HG02759 (cell line): ENCODE results near the gene NF1.
A peak's percentile ranks its signal among the peaks of the same experiment; 100 is the strongest.
"Not testable (repeated sequence)": the region's sequence is repeated elsewhere in the genome, so short reads cannot be mapped to it uniquely, and the experiment has no call there.

ENCODE experiments used
- ATAC-seq: cut with Tn5 transposase; IDR thresholded peaks from one replicate; pipeline ENCODE4 v1.9.1; 2021; ENCODE audit warnings: mild to moderate bottlenecking, moderate library complexity; ENCODE audit not compliant: unreplicated experiment

NF1 gene

DNA sequence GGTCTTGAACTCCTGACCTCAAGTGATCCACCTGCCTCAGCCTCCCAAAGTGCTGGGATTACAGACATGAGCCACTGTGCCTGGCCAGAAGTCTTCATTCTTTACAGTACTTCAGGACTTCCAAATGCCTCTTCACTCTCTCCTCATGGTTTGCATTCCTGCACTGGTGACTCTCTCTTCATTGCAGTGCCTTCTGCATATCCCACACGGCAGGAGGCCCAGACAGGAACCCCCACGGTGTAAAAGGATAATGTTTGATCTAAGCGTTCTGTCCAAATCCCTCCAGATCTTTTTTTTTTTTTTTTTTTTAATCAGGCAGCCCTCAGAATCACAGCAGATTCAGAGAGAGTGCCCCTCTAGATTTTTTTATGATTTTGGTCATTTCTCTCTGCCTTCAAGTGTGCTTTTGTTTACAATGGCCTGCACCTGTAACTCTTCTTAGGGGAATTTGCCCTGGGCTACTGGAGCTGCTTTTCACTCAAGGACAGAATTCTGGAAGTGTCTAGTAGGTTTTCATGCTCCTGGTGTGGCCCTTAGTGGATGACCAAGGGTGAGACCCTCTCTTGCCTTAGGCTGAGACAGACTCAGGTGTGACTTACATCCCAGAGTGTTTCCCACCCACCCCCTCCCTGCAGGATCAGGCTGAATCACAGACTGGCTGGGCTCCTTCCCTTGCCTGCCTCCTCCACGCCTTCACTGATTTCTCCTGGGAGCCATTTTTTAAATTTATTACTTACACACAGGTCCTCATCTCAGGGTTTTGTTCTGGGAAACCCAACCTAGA is 19.8 kb upstream of the NF1 start:
- ATAC-seq, result no peak

DNA sequence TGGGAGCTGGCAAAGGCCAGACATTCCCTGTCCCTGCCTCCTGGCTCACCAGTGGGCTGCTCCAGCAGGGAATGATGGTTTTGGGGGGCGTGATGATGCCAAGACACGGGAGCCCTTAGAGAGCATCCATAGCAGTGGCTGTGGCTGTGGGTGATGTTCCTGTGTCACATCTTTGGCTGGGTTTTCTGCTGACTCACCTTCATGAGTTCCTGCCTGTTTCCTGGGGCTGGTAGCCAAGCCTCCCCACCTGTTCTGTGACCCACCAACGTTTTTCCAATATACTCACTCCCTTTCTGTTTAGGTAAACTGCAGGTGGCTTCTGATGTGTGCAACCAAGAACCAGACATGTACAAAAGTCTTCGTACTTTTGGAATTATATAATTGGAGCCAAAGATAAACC is 16.5 kb upstream of the NF1 start:
- ATAC-seq, result no peak

DNA sequence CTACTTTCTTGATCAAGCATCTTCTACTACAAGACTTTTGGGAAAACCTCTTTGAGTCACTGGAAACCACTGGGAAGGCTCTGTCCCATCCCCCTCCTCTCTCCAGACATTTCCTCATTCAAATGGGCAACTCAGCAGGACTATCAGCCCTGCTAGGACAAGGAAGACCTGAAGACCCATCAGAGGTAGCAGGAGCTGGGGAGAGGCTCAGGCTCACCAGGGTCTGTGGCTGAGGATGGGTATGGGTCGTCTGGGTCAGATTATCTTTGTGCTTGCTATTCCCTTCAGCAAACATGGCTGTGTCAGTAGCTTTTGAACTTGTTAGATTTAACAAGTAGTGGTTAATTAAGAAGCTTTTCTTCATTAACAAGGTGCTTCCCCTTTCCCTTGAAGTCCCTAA is 15.0 kb upstream of the NF1 start:
- no peak for ATAC-seq

DNA sequence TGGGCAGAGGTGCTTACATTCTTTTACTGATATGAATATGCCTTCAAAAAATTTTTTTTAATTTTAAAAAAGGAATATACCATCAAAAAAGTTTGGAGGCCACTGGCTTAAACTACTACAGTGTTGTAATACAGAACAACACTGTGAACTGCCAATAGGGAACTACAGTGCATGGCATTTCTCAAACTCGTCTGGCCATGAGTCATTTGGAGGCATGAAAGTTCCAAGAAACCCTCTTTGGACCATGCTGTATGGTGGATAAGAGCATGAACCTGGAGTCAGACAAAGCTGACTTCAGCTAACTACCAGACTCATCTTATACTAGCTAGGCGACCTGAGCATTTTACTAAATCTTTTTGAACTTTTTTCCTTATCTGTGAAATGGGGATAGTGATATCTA is 9.2 kb upstream of the NF1 start:
- no peak for ATAC-seq

DNA sequence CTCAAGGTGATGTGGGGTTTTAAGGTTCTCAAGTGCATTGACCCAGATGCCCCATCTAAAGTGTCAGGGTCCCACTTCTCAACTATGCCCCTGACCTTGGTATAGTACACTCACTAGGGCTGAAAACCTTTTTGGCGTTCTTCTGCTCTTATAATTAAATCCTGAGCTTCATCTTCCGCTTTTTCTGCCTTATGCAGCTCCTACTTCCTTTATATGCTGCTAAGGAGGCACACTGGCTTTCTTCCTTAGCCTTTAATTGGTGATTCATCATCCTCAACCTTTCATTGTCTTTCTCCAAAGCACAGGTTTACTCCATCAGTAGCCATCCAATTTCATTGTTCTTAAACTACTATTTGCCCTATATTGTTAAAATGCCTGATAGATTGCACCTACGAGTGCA is 5.3 kb upstream of the NF1 start:
- no peak for ATAC-seq

DNA sequence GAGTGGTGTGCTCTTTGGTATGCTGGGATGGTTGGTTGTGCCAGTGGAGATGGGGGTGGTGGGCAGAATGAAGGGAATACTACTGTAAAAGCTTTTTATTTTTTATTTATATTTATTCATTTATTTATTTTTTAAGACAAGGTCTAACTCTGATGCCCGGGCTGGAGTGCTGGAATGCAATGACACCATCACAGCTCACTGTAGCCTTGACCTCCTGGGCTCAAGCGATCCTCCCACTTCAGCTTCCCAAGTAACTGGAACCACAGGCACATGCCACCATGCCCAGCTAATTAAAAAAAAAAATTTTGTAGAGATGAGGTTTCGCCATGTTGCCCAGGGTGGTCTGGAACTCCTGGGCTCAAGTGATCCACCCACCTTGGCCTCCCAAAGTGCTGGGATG is 4.1 kb upstream of the NF1 start:
- not testable (repeated sequence) for ATAC-seq

DNA sequence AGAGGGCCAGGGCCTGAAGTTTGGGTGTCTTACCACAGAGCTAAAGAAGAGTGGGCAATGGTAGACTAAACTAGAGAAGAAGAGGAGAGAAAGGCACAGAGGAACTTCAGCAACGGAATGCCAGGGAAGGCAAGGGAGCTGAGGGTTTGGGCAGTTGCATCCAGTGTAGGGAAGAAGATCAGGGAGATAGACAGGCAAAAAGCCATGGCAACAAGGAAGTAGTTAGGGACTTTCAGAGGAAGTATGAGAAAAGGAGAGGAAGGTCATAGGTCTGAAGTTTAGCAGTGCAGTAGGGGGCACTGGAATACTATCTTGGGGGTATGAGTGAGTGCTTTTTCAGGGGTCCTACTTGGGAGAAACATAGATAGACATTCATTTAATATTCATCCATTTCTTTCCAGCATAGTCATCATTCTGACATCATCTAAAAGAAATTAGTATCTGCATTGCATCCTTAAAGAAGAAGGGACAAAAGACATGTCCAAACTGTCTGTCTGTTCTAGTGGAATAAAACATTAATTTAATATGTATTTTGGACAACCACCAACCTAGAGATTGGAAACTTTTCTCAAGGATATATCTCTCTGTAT is 2.2 kb upstream of the NF1 start:
- ATAC-seq, result no peak

DNA sequence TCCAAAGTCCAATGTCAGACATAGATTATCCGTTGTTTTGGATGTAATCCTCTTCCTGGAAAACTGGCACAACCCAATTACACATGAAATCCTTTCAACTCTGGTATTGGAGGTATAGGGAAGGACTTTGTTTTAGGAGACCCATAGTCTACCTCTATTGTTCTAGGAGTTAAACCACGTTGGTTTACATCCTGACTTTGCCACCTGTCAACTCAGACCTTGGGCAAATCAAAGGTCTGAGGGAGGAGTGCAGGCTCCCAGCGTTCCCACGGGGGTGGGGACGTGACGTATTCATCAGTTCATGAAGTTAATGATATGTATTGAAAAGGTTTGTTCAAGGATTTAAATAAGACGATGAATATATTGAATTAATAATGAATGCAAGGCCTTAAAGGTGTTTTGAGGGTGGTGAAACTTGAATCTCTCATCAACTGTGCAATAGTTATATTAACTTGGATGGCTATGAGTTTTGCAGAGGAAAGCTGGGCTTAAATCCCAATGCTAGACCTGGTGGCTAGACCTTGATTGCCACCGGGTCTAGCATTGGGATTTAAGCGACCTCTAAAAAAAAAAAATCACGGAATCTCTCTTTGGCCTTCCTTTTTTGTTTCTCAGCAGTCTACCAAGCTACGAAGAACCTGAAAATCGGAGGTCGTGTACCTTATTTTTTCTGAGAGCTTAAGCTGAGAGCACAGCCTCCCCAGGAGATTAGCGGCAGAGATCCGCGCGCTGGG is 744 bp upstream of the NF1 start:
- no peak for ATAC-seq

DNA sequence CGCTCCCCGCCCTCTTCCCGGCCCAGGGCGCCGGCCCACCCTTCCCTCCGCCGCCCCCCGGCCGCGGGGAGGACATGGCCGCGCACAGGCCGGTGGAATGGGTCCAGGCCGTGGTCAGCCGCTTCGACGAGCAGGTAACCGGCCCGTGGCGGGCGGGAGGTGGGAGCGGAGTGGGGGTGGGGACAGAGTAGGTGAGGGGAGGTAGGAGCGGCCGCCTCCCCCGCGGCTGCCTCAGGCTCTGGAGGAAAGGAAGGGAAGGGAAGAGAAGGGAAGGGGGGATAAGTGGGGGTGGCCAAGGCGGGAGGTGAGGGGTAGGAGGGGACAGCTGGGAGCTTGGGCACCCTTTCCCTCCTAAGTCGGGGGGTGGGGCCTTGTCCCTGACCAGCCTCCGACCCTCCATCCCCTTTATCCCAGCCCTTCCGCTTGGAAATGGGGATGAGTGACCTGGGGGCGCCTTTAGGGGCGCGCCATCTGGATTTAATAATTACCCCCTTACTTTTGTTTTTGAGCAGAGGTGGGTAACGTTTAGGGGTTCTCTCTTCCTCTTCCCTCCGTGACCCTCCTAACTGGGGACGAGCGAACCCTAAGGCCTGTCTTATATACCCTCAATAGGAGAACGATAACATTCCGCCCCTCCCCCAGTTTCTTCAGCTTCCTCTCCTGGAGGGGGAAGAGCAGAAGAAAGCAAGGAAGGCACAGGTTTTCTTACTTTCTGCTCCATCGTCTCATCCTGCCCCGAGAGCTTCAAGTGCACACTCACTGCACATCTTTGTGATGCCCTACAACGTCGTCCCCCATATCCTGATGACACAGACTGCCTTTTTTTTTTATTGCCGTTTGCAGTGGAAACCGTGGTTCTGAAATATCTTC is 694 bp downstream of the NF1 start:
- ATAC-seq, result peak; percentile 16

DNA sequence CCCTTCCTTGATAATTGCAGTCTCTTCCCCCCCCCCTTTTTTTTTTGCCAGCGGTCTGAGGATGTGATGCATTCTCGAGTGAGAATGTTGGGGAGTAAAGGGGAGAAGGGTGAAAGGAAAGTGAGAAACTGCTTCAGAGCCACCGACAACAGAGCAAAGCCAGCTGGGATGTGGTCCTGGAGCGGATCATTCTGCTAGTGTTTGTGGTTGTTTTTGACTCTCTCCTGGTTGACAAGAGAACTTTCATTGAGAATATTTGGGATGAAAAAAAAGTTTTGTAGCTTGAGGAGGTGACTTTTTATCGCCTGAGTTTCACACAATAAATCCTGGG is 1.3 kb downstream of the NF1 start:
- ATAC-seq, result no peak

DNA sequence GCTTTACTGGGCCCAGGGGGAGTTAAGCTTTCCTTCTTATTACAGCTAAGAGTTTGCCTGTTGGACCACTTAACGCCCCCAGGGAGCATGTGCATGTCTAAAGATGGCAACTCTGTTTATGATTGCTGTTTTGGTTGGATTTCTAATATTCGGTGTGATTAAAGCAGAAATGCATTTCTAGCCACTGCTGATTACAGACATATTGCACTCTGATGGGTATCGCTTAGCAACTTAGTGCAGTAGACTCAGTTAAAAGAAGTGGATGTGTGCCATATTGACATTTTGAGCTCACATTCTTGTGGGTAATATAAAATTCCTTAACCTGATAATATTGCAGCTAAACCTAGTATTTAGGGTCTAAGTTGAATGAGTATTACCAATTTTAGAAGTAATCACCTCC is 4.2 kb downstream of the NF1 start:
- ATAC-seq, result no peak

DNA sequence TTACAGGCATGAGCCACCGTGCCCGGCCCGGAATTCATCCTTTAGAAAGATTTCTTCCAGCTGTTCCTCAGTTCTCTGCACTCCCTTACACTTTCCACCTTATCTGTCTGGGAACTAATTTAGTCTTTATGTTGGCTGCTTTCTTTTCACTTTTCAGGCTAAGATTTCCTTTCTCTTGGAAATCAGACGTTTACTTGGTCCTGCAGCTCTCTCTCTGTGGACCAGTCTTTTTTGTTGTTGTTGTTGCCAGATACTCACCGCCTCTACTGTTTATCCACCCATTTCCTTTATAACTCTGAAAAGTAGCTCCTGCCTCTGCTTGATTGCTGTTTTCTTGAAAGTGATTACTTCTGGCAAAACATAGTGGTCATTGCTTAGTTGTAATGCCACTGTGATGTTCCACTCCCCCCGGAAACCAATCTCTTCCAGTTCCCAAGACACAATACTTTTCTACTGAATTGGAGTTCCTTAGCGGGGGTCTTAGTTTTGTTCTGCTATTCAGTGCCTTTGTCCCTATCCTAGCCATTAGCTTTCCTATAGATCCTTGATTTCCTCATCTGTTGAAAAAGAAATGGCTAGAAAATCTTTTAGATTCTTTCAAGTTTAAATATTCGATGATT is 6.2 kb downstream of the NF1 start:
- no peak for ATAC-seq

DNA sequence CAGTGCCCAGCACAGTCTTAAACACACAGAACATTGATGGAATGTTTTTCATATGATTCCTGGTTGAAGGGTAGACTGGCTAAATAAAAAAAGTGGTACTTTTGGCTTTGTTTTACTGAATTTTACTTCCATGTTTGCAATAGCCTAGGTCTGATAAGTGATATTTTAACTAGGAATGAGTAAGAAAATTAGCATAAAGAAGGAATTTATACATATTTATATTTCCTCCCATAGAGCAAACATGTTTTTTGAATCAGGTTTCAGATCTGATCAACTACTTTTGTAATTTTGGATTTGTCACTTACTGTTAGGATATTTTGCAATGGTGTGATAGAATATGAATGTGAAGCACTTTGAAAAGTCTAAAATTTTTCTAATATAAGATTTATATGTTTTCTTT is 7.2 kb downstream of the NF1 start:
- ATAC-seq, result no peak

DNA sequence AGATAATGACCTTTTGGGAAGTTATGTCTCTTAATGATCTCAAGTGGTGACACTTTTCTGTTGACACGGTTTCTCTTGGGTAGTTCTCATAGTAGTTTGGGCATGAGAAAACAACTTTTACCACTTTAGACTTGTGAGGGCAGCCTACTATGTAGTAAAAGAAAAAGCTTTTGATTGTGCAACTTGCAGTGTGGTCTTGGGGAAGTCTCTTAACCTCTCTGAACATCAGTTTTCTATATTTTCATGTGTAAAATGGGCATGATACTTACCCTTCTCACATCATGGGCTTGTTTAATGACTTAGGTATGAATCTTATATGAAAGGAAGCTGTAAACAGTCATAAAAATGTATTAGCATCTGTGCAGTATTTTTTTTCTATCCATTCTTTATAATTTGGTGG is 11.2 kb downstream of the NF1 start:
- ATAC-seq, result no peak

DNA sequence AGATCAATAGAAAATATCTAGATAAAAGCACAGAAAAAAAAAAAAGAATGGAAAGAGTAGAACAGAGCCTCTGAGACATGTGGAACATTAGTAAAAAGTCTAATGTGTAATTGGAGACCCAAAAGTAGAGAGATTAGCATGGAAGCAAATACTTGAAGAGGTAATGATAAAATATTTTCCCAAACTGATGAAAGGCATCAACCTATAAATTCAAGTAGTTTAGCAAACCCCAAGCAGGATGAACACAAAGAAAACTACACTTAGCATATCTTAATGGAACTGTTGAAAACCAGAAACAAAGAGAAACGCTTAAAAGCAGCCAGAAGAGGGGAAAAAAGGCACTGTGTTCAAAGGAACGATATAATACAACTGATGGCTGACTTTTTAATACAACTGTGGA is 16.4 kb downstream of the NF1 start:
- no peak for ATAC-seq

DNA sequence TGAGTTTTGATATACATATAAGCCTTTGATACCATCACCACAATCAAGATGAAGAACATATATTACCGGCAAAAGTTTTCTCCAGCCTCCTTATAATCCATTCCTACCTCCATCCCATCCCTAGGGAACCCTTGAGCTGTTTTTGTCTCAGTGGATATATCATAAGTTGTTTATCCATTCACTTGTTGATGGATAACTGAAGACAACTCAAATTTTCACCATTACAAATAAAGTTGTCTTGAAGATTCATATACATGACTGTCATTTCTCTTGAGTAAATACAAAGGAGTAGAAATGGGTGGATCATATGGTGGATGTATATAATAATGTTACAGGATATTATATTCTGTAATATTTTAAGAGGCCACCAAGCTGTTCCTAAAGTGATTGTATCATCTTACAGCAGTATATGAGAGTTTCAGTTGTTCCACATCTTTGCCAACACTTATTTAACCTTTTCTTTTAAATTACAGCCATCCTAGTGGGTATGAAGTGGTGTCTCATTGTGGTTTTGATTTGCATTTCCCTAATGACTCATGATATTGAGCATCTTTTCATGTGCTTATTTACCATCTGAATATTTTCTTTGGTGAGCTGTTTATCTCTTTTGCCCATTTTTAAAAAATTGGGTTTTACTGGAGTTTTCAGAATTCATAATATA is 17.4 kb downstream of the NF1 start:
- ATAC-seq, result no peak

DNA sequence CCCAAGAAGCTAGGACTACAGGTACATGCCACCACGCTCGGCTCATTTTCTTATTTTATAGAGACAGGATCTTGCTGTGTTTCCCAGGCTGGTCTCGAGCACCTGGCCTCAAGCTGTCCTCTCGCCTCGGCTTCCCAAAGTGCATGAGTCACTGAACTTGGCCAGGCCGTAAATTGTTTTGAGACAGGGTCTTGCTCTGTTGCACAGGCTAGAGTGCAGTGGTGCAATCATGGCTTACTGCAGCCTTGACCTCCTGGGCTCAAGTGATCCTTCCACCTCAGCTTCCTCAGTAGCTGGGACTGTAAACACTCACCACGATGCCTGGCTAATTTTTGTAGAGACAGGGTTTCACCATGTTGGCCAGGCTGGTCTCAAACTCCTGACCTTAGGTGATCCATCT is 18.6 kb downstream of the NF1 start:
- not testable (repeated sequence) for ATAC-seq

DNA sequence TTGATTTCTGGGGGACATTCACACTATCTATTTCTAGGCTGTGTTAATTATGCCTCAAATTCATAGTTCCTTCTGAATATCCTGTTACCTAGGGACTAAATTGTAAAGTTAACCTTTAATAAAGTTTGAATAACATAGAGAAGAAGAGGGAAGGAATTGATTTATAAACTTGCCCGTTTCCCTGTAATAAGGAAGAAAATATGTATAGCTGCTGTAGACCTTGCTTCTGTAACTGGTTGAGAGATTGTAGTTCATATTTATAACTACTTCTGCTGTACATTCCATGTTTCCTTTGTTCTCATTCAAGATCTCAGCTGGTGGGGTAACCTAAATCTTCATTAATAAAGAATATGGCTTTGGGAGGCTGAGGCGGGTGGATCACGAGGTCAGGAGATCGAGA is 19.2 kb downstream of the NF1 start:
- no peak for ATAC-seq

DNA sequence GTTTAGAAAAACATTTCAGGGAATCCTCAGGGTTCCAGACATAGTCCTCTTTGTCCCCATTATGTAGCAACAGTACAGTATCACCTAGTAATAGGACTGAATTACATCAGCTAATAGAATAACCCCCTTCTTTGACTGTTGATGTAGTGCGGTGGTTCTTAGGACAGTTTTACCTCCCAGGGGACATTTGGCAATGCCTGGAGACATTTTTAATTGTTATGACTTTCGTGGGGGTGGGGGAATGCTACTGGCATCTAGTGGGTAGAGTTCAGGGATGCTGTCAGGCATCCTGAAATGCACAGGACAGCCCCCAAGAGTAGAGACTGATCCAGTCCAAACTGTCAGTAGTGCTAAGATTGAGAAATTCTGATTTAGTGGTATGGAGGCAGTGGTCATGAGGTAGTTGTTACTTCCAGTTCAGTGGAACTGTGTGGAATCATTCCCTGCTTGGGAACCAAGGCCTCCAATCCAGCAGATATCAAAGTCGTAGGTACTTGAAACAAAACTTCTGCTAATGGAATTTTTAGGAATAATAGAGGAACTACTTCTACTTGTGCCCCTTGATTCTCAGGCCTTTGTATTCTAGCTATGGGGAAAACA is 20.3 kb downstream of the NF1 start:
- ATAC-seq, result no peak

DNA sequence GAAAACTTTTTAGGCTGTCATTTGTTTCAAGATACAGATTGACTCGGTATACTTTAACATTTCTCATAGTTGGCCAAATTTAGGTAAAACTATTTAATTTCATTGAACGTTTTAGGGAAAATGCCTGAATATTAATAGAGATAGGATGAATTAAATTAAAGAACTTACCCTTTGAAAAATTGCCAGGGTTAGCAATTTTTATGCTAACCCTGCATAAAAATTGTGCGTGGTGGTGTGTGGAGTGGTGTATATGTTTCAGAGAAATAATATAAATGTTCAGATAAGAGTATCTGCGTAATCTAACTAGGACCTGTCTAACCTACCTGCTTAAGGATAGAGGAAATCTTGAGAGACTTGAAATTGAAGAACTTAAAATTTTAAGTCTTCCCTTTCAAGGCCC is 21.4 kb downstream of the NF1 start:
- no peak for ATAC-seq
